Neuronal stem cell (in vitro differentiated cells): Measurements from ENCODE around the gene APEH.

Experiments used
- DNase-seq: peaks from one replicate; pipeline ENCODE4 v3.0.0-alpha.2; 2013; ENCODE audit warnings: low spot score
- H2AFZ ChIP-seq: one replicate; pipeline ENCODE4 v1.6.1; 2013; ENCODE audit warnings: mild to moderate bottlenecking, low read length, inconsistent platforms
- H2AK5ac ChIP-seq: 2 replicates; pipeline ENCODE4 v1.6.1; 2013; ENCODE audit warnings: low read depth, mild to moderate bottlenecking, inconsistent platforms, low read length, moderate library complexity, mixed read lengths
- H2BK120ac ChIP-seq: 2 replicates; pipeline ENCODE4 v1.6.1; 2013; ENCODE audit warnings: low read depth, mild to moderate bottlenecking, inconsistent platforms, low read length, moderate library complexity, mixed read lengths
- H2BK12ac ChIP-seq: one replicate; pipeline ENCODE4 v1.6.1; 2013; ENCODE audit warnings: low read length, inconsistent platforms
- H2BK15ac ChIP-seq: 2 replicates; pipeline ENCODE4 v1.6.1; 2013; ENCODE audit warnings: mild to moderate bottlenecking, low read length, inconsistent platforms, mixed read lengths
- H2BK5ac ChIP-seq: one replicate; pipeline ENCODE4 v1.6.1; 2013; ENCODE audit warnings: inconsistent platforms, mild to moderate bottlenecking, low read length, moderate library complexity
- H3K14ac ChIP-seq: one replicate; pipeline ENCODE4 v1.6.1; 2013; ENCODE audit warnings: low read length, inconsistent platforms
- H3K18ac ChIP-seq: 2 replicates; pipeline ENCODE4 v1.6.1; 2013; ENCODE audit warnings: low read length, inconsistent platforms
- H3K23ac ChIP-seq: 2 replicates; pipeline ENCODE4 v1.6.1; 2013; ENCODE audit warnings: low read depth, mild to moderate bottlenecking, mixed read lengths, low read length, inconsistent platforms; ENCODE audit not compliant: poor library complexity
- H3K27ac ChIP-seq: replicated peaks from 3 replicates; pipeline ENCODE4 v1.5.1; 2013; ENCODE audit warnings: low read length, inconsistent platforms
- H3K27me3 ChIP-seq, 3 experiments: 2 replicates each; pipeline ENCODE4 v1.6.1; 2013; ENCODE audit warnings: low read length in 3 of 3, mild to moderate bottlenecking in 2 of 3, inconsistent platforms in 1 of 3, low read depth in 1 of 3, mixed read lengths in 1 of 3, moderate library complexity in 1 of 3; ENCODE audit not compliant: control insufficient read depth in 3 of 3, insufficient read depth in 3 of 3
- H3K36me3 ChIP-seq, 2 donors: replicated peaks in 1 of 2; 2 replicates each; pipeline ENCODE4 v1.6.1; 2013; ENCODE audit warnings: low read length in 2 of 2; ENCODE audit not compliant: control insufficient read depth in 2 of 2, insufficient read depth in 2 of 2
- H3K4ac ChIP-seq: 2 replicates; pipeline ENCODE4 v1.6.1; 2013; ENCODE audit warnings: inconsistent platforms, mild to moderate bottlenecking, low read length, moderate library complexity
- H3K4me1 ChIP-seq, 2 donors: 1 replicate in 1 of 2; 2 replicates in 1 of 2; pipeline ENCODE4 v1.6.1; 2013; ENCODE audit warnings: low read length in 2 of 2, low read depth in 1 of 2; ENCODE audit not compliant: control insufficient read depth in 2 of 2, insufficient read depth in 1 of 2
- H3K4me2 ChIP-seq: one replicate; pipeline ENCODE4 v1.6.1; 2013; ENCODE audit warnings: mild to moderate bottlenecking, low read length, inconsistent platforms; ENCODE audit not compliant: insufficient read depth, poor library complexity, severe bottlenecking
- H3K4me3 ChIP-seq, 2 donors: 2 replicates each; pipeline ENCODE4 v1.5.1; 2013; ENCODE audit warnings: low read length in 2 of 2, mild to moderate bottlenecking in 2 of 2, inconsistent platforms in 1 of 2, moderate library complexity in 1 of 2
- H3K79me1 ChIP-seq: one replicate; pipeline ENCODE4 v1.6.1; 2013; ENCODE audit warnings: low read depth, mild to moderate bottlenecking, inconsistent platforms, low read length, moderate library complexity
- H3K9ac ChIP-seq: one replicate; pipeline ENCODE4 v1.6.1; 2013; ENCODE audit warnings: mild to moderate bottlenecking, low read depth, low read length, inconsistent platforms; ENCODE audit not compliant: poor library complexity
- H3K9me3 ChIP-seq, 2 donors: replicated peaks in 1 of 2; 2 replicates each; pipeline versions ENCODE3 to v1.6.1; 2013; ENCODE audit warnings: low read length in 2 of 2, mild to moderate bottlenecking in 2 of 2, inconsistent platforms in 1 of 2, low read depth in 1 of 2, mixed read lengths in 1 of 2, moderate library complexity in 1 of 2; ENCODE audit not compliant: control insufficient read depth in 2 of 2, insufficient read depth in 1 of 2
- H4K8ac ChIP-seq: one replicate; pipeline ENCODE4 v1.6.1; 2013; ENCODE audit warnings: low read depth, mild to moderate bottlenecking, inconsistent platforms, low read length, moderate library complexity
- H4K91ac ChIP-seq: one replicate; pipeline ENCODE4 v1.6.1; 2013; ENCODE audit warnings: low read length, low read depth, mild to moderate bottlenecking, inconsistent platforms; ENCODE audit not compliant: poor library complexity
- WGBS, 2 donors: extraction: QIAGEN DNeasy Blood & Tissue Kit; methylation state at CpG; one replicate each; pipeline ENCODE4 v1.1.7; 2013; ENCODE audit warnings: missing lambda C conversion rate in 2 of 2, mixed read lengths in 1 of 2; ENCODE audit not compliant: insufficient read length in 2 of 2, insufficient replicate concordance in 1 of 2; ENCODE audit errors: extremely low coverage in 2 of 2; 5-methylcytosine and 5-hydroxymethylcytosine counted together

The APEH gene

DNA sequence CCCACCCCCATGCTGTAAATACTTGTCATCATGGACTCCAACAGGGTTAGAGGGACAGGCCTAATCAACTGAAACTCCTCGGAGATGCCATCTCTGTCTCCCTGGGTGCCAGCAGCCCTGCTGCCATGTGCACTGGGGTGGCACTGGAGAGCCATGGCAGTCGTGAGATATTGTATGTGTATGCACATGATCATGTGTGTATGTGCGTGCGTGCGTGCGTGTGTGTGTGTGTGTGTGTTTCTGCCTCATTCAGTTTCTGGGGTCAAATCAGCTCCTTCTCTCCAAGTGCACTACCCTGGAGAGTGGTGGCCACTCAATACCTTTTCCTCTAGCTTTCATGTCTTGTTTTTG lies 3.2 kb upstream of the APEH start:
- no peak overlapping the region for H2BK5ac ChIP-seq
- peaks cover 9 to 10% of the 10 kb centered on the region in 2 donors for H3K4me1 ChIP-seq
- H2BK12ac ChIP-seq = no peak overlapping the region
- no peak overlapping the region for H3K4me3 ChIP-seq
- no peak overlapping the region for H4K91ac ChIP-seq
- H3K36me3 ChIP-seq = peaks cover 2 to 8% of the 10 kb centered on the region in 2 donors
- no peak overlapping the region for H3K23ac ChIP-seq
- H2AK5ac ChIP-seq = no peak overlapping the region
- H2AFZ ChIP-seq = no peak overlapping the region
- peaks cover 4% of the 10 kb centered on the region for H3K79me1 ChIP-seq
- no peak overlapping the region for H3K4ac ChIP-seq
- no peak overlapping the region for H3K18ac ChIP-seq
- no peak overlapping the region for H2BK120ac ChIP-seq
- H3K9ac ChIP-seq = no peak overlapping the region
- no peaks in the 10 kb centered on the region for H3K27me3 ChIP-seq
- no peak overlapping the region for H4K8ac ChIP-seq
- WGBS, 2 donors = no CpG with 5 or more reads among the region's 6 CpGs
- no peak overlapping the region for H3K27ac ChIP-seq
- DNase-seq = no peak
- no peak overlapping the region for H2BK15ac ChIP-seq
- no peak overlapping the region for H3K4me2 ChIP-seq
- H3K9me3 ChIP-seq = no peaks in the 10 kb centered on the region
- no peak overlapping the region for H3K14ac ChIP-seq

DNA sequence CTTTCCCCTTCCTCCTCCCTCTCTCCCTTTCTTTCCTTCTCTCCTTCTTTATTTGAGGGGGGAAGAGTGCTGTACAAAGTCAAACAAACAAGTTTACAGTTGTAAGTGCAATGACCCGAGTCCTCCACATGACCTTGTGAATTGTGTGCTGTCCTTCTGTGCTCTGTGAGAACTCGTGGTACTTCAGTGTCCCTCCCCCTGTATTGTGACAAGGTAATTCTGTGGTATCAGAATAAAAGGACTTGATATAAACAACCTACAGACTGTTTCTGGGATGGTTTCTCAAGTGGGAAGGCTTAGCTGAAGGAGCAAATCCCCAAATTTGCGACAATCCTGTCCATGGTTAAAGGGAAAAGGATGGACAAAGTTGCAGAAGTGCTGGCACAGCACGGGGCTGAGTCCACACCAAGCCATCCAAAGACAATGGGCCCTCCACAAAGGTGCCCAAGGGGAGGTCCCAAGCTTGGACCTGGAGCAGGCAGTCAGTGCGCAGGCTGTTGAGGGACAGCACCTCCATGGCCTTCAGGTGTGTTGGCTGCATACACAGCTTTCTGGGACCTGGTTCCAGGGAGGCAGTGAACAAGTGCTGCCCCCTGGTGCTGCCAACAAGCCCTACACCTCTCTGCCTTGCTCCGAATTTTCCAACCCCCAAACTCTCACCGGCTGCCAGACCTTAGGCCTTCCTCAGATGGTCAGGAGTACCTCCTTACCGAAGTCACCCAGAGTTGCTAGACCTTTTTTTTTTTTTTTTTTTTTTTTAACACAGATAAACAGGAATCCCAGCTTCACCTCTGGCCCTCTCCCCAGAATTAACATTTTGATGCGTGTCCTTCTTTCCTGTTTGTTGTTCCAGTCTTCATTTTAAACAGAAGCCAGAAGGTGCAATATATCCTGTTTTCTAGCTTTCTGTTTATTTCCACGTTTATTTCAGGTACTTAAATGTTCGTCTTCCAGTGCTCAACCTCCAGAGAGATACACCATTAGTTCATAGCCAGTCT lies 2.6 kb upstream of the APEH start:
- H3K4ac ChIP-seq = no peak overlapping the region
- no peak overlapping the region for H3K23ac ChIP-seq
- H2BK15ac ChIP-seq = no peak overlapping the region
- no peak overlapping the region for H3K4me2 ChIP-seq
- no peak overlapping the region for H3K4me3 ChIP-seq
- no peak overlapping the region for H2AK5ac ChIP-seq
- H2AFZ ChIP-seq = no peak overlapping the region
- no peak overlapping the region for H3K14ac ChIP-seq
- WGBS, 2 donors = no CpG with 5 or more reads among the region's 11 CpGs
- DNase-seq = peak; percentile 64
- no peak overlapping the region for H4K8ac ChIP-seq
- no peak overlapping the region for H2BK120ac ChIP-seq
- H2BK12ac ChIP-seq = no peak overlapping the region
- no peak overlapping the region for H2BK5ac ChIP-seq
- H3K18ac ChIP-seq = no peak overlapping the region
- no peak overlapping the region for H3K9ac ChIP-seq
- H3K9me3 ChIP-seq = no peaks in the 10 kb centered on the region
- H3K27ac ChIP-seq = no peak overlapping the region
- H3K36me3 ChIP-seq = peaks cover 5 to 15% of the 10 kb centered on the region in 2 donors
- no peak overlapping the region for H4K91ac ChIP-seq
- H3K4me1 ChIP-seq = peaks cover 9 to 10% of the 10 kb centered on the region in 2 donors
- H3K79me1 ChIP-seq = peaks cover 4% of the 10 kb centered on the region
- no peaks in the 10 kb centered on the region for H3K27me3 ChIP-seq

DNA sequence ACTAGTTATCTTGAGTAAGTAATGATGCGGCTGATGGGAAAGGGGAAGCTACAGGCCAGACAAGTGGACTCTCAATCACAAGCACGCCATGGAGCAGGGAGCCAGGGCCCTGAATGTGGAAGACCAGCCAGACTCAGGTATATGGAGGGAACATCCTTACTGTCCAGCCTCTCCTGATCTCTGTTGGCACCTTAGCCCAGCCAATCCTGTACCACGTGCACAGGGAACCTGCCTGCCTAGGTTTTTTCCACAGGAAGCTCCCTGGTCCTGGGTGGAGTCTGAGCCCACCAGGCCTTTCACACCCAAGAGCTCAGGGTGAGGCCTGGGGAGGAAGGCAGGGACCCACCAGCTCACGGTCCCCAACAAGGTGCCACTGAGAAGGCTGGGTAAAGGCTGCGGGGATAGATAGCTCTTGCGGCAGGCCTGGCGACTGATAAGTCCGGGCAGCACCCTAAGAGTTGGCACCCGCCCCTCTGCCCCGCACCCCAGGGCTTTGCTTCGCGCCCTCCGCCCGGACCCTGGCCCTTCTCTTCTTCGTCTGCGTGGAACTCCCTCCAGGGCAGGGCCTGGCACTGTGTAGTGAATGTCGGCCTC lies 933 bp upstream of the APEH start:
- H3K14ac ChIP-seq = peak overlapping the region; percentile 11
- H3K27me3 ChIP-seq = no peaks in the 10 kb centered on the region
- peak overlapping the region; percentile 86 for H3K9ac ChIP-seq
- peak overlapping the region; percentile 97 for H2AK5ac ChIP-seq
- H3K27ac ChIP-seq = peak overlapping the region; percentile 91
- H2BK15ac ChIP-seq = no peak overlapping the region
- no peak overlapping the region for H4K8ac ChIP-seq
- H3K4me3 ChIP-seq = peak overlapping the region; percentile 84 to 96
- H2BK12ac ChIP-seq = no peak overlapping the region
- H3K4ac ChIP-seq = peak overlapping the region; percentile 80
- H2BK120ac ChIP-seq = peak overlapping the region; percentile 73
- H2BK5ac ChIP-seq = peak overlapping the region; percentile 78
- peaks cover 4% of the 10 kb centered on the region for H3K79me1 ChIP-seq
- peaks cover 20 to 31% of the 10 kb centered on the region in 2 donors for H3K36me3 ChIP-seq
- DNase-seq = peak; percentile 15
- peak overlapping the region; percentile 93 for H2AFZ ChIP-seq
- H3K18ac ChIP-seq = peak overlapping the region; percentile 93
- peak overlapping the region; percentile 62 for H3K23ac ChIP-seq
- H4K91ac ChIP-seq = no peak overlapping the region
- no peaks in the 10 kb centered on the region for H3K9me3 ChIP-seq
- peak overlapping the region; percentile 92 for H3K4me2 ChIP-seq
- peaks cover 7 to 10% of the 10 kb centered on the region in 2 donors for H3K4me1 ChIP-seq
- no CpG with 5 or more reads among the region's 17 CpGs for WGBS, 2 donors

DNA sequence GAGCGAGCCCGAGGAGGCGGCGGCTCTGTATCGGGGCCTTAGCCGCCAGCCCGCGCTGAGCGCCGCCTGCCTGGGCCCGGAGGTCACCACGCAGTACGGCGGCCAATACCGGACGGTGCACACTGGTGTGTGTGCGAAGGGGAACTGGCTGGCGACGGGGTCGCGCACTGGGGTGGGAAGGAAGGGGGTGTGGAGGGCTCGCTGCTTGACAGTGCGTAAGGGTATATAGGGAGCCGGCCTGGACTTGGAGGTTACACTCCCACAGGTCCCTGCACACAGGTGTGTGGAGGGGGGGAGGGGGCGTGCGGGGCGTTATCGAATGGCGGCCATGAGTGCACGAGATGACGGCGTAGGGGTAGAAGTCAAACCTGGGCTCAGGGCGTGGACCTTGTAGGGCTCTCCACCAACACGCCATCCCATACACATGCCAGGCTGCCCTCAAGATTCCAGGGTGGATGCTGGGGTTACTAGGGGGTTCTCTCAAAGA lies 389 bp downstream of the APEH start:
- no peak for DNase-seq
- Histone ChIP-seq H3K18ac (peak overlapping the region; percentile 88), H4K91ac (no peak overlapping the region), H2BK120ac (no peak overlapping the region), H2AFZ (peak overlapping the region; percentile 93), H4K8ac (no peak overlapping the region), H3K14ac (no peak overlapping the region), H3K23ac (peak overlapping the region; percentile 78), H2BK5ac (peak overlapping the region; percentile 78), H3K4ac (no peak overlapping the region), H2BK15ac (no peak overlapping the region), H3K27me3 (no peaks in the 10 kb centered on the region), H3K9me3 (no peaks in the 10 kb centered on the region), H3K4me1 (peaks cover 7 to 10% of the 10 kb centered on the region in 2 donors), H3K36me3 (peaks cover 33 to 44% of the 10 kb centered on the region in 2 donors), H3K79me1 (peaks cover 4% of the 10 kb centered on the region), H3K9ac (peak overlapping the region; percentile 90), H2AK5ac (peak overlapping the region; percentile 36), H3K4me2 (peak overlapping the region; percentile 72), H3K27ac (no peak overlapping the region), H2BK12ac (no peak overlapping the region), H3K4me3 (peak overlapping the region; percentile 90 to 96)
- WGBS, 2 donors = no CpG with 5 or more reads among the region's 34 CpGs
